ENCODE measurements around the gene DUSP2.

The DUSP2 gene

DNA sequence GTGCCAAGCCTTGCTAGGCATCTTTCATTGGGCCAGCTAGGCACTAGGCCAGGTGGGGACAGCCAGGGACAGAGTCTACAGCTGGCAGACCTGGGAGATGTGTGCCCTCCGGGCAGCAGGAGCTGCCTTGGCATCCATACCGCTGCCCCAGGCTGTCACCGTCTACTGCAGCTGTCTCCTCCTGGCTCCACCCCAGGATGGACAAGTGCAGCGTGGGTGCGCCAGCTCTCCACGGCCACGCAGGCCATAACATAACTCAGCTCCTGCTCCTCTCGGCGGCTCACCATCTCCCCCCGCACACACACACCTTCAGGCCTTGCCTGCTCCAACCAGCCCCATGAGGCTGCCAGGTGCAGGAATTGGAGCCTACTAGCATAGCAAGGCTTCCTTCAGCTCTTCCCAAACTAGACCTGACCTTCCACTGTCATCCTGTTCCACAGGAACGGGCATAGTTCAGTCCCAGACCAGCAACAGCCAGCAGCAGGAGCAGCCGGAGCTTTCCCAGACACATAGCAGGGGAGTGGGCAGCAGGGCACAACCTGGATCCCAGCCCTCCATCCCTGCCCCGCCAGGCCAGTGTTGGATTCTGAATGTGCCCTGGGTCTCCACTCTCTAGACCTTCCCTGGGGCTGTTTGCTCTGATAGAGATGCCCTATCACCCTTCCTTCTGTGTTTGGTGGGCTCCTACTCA, 26.4 kb downstream of the DUSP2 start:
- DNase-seq (ENCODE audit: low spot score in 2 of 2) = no peak
- Mint-ChIP-seq H3K27me3 (peaks cover 45% of the 10 kb centered on the region), H3K9me3 (no peaks in the 10 kb centered on the region), H3K4me3 (peak overlapping the region; percentile 75), H3K27ac (ENCODE audit: low read depth) (no peak overlapping the region), H3K4me1 (peaks cover 28% of the 10 kb centered on the region), H3K36me3 (ENCODE audit: insufficient read depth) (peaks cover 31% of the 10 kb centered on the region)
- no peak for ATAC-seq (replicated peaks; ENCODE audit: extremely low read depth, poor library complexity, severe bottlenecking)

DNA sequence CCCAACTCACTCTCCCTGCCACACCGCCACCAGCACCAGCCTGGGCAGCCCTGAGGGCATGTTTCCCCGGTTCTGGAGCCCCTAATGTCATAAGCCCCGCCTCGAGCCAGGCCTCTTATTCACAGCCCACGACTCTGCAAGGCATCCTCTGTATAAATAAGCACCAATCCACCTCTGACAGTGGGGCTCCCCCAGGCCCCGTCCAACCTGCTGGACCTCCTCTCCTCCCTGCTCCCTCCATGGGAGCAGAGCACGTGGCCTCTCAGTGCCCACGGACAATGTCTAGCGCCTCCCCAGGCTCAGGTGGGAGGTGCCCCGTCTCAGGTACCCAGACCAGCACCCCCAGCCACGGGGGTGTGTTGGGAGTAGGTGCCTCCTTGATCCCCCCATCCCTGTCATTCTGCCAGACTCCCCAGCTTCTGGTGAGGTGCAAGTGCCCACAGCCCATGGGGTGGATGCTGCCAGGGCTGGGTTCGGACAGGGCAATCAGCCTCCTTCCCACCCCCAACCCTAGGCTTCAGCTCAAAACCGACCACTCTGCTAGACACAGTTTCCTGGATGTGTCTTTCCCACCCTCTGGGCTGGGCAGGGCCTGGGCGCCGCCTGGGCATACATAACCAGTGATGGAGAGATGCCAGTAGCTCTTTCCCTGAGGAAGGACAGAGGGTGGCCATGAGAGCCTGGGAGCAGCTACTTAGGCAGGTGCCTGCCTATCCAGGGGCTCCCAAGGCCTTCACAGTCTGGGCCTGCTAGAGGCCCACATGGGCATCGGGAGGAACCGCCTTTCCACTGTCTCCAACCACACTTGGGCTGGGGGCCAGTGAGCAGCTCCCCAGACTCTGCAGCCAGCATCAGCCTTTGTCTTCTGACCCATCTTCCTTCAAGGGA, 27.3 kb downstream of the DUSP2 start:
- Mint-ChIP-seq H3K27ac (ENCODE audit: low read depth) (peak overlapping the region; percentile 35), H3K4me3 (peak overlapping the region; percentile 75), H3K27me3 (peaks cover 45% of the 10 kb centered on the region), H3K4me1 (peaks cover 28% of the 10 kb centered on the region), H3K36me3 (ENCODE audit: insufficient read depth) (peaks cover 31% of the 10 kb centered on the region), H3K9me3 (no peaks in the 10 kb centered on the region)
- ATAC-seq (replicated peaks; ENCODE audit: extremely low read depth, poor library complexity, severe bottlenecking) (no peak), DNase-seq (ENCODE audit: low spot score in 2 of 2) (no peak)

DNA sequence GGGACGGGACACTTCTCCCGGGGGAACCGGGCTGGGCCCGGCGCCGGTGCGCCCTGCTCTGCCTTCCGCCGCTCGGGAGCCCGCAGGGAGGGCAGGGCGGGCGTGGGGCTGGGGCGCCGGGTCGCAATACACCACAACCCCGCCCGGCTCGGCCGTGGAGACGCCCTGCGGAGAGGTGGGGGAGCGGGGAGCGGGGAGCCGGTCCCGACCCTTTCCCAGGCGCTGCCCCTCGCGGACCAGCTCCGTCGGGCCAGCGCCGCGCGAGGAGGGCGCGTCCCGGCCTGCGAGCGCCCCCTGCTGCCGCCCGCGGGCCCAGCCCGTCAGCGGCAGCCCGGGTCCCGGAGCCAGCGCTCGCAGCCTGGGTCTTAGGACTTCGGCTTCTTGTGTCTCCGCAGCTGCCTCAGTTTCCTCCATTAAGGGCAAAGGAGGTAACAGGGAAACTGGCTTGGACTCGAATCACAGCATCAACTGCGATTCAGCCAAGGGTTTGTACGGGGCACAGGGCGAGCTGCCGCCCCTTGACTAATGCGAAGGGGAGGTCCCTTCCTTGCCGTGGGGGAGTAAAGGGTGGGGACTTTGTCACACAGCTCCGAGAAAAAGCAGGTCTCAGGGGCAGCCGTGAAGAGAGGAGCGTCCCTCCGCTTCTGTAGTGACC, 28.2 kb downstream of the DUSP2 start:
- no peaks in the 10 kb centered on the region for H3K9me3 Mint-ChIP-seq
- peaks cover 45% of the 10 kb centered on the region for H3K27me3 Mint-ChIP-seq
- peaks cover 28% of the 10 kb centered on the region for H3K4me1 Mint-ChIP-seq
- ATAC-seq (replicated peaks; ENCODE audit: extremely low read depth, poor library complexity, severe bottlenecking) (peak; percentile 84), DNase-seq (ENCODE audit: low spot score in 2 of 2) (peak; percentile 40 to 50)
- H3K27ac Mint-ChIP-seq (ENCODE audit: low read depth) = no peak overlapping the region
- peaks cover 27% of the 10 kb centered on the region for H3K36me3 Mint-ChIP-seq (ENCODE audit: insufficient read depth)
- peak overlapping the region; percentile 75 for H3K4me3 Mint-ChIP-seq

DNA sequence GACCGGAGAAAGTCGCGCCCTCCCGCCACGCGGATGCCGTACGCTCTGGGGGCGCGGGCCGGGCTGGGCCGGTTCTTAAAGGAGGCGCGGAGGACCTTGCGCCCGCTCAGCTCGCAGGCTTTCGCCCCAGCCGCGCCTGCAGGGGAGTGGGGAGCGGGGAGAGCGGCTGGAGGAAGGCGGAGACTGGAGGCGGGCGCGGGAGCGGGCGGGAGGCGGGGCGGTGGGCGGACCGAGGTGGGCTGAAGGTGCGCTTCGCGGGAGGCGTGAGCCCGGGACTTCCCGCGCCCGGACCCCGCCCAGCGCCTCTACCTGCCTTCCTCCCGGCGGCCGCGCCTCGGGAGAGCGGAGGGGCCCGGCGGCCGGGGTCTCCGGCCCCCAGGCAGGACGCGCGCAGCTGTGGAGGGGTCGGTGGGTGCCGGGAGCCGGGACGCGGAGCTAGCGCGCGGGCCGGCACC, 28.8 kb downstream of the DUSP2 start, which contains the start of gene ADRA2B:
Gene ADRA2B, minus strand, starts transcription at position 148 of the 455 bp plus-strand sequence. CDS start 422 bp downstream, outside the sequence.
- peaks cover 23% of the 10 kb centered on the region for H3K36me3 Mint-ChIP-seq (ENCODE audit: insufficient read depth)
- H3K27me3 Mint-ChIP-seq = peaks cover 40% of the 10 kb centered on the region
- peak within 1 kb of the TSS; percentile 91 for H3K27ac Mint-ChIP-seq (ENCODE audit: low read depth)
- H3K9me3 Mint-ChIP-seq = no peaks in the 10 kb centered on the region
- peak within 1 kb of the TSS; percentile 85 for H3K4me3 Mint-ChIP-seq
- peaks cover 28% of the 10 kb centered on the region for H3K4me1 Mint-ChIP-seq
- DNase-seq (ENCODE audit: low spot score in 2 of 2) (no peak), ATAC-seq (replicated peaks; ENCODE audit: extremely low read depth, poor library complexity, severe bottlenecking) (peak; percentile 60)

DNA sequence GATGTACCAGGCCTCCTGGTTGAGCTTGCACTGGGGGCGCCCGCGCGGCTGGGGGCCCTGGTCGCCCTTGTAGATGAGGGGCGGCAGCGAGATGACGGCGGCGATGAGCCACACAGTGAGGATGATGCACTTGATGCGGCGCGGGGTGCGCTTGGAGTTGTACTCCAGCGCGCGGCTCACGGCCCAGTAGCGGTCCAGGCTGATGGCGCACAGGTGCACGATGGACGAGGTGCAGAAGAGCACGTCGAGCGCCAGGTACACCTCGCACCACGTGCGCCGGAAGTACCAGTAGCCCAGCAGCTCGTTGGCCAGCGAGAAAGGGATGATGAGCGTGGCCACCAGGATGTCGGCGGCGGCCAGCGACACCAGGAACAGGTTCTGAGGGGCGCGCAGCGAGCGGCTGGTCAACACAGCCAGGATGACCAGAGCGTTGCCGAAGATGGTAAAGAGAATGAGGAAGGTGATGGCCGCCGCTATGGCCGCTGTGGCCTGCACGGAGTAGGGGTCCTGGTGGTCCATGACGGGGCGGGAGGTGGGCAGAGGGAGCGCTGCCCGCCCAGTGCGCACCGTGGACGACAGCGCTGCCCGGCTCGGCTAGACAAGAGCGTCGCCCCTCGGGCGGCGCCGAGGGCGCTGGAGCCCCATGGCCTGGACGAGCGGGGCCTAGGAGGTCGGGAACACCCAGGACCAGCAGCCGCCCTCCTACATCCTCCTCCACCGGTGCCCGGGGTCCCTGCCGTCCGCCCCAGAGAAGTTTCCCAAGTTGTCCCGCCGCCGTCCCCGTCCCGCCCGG, 29.4 kb downstream of the DUSP2 start:
- ATAC-seq (replicated peaks; ENCODE audit: extremely low read depth, poor library complexity, severe bottlenecking) (no peak), DNase-seq (ENCODE audit: low spot score in 2 of 2) (no peak)
- peaks cover 21% of the 10 kb centered on the region for H3K36me3 Mint-ChIP-seq (ENCODE audit: insufficient read depth)
- H3K4me1 Mint-ChIP-seq = peaks cover 27% of the 10 kb centered on the region
- H3K4me3 Mint-ChIP-seq = peak overlapping the region; percentile 85
- no peaks in the 10 kb centered on the region for H3K9me3 Mint-ChIP-seq
- H3K27ac Mint-ChIP-seq (ENCODE audit: low read depth) = peak overlapping the region; percentile 91
- peaks cover 33% of the 10 kb centered on the region for H3K27me3 Mint-ChIP-seq

DNA sequence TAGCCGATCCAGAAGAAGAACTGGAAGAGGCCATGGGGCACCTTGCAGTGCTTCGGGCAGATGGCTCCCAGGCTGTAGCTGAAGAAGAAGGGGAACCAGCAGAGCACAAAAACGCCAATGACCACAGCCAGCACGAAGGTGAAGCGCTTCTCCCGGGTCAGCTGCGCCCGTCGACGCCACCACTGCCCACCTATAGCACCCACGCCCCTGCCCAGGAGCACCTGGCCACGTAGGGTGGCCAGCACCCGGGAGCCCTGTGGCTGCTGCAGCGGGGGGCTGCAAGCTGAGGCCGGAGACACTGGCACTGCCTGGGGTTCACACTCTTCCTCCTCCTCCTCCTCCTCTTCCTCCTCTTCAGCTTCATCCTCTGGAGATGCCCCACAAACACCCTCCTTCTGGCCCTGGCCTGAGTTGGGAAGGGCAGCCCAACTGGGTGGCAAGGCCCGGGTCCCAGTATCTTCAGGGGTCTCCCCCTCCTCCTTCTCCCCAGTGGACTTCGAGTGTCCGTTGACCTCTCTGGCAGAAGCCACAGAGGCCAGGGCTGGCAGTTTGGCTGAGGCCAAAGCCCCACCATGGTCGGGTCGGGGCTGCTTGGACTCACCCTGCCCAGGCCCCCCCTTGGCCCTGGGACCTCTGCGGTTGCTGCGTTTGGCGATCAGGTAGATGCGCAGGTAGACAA, 30.2 kb downstream of the DUSP2 start:
- peaks cover 19% of the 10 kb centered on the region for H3K36me3 Mint-ChIP-seq (ENCODE audit: insufficient read depth)
- DNase-seq (ENCODE audit: low spot score in 2 of 2) (no peak), ATAC-seq (replicated peaks; ENCODE audit: extremely low read depth, poor library complexity, severe bottlenecking) (no peak)
- peak overlapping the region; percentile 91 for H3K27ac Mint-ChIP-seq (ENCODE audit: low read depth)
- H3K27me3 Mint-ChIP-seq = peaks cover 26% of the 10 kb centered on the region
- peaks cover 19% of the 10 kb centered on the region for H3K4me1 Mint-ChIP-seq
- no peaks in the 10 kb centered on the region for H3K9me3 Mint-ChIP-seq
- H3K4me3 Mint-ChIP-seq = peak overlapping the region; percentile 85

DNA sequence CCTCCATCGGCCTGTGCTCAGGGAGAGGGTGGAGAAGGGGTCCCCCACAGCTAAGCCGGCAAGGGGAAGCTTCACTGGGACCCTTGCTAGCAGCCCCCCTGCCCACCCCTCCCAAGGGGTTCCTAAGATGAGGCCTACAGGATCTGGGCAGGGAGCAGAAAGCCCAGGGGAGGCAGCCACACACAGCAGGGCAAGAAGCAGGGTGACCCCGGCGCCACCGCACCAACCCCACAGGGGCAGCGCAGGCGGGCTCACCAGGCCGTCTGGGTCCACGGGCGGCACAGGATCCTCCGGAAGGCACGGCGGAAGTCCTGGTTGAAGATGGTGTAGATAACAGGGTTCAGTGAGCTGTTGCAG, 30.7 kb downstream of the DUSP2 start:
- Mint-ChIP-seq H3K27ac (ENCODE audit: low read depth) (no peak overlapping the region), H3K27me3 (peaks cover 20% of the 10 kb centered on the region), H3K4me3 (peak overlapping the region; percentile 41), H3K36me3 (ENCODE audit: insufficient read depth) (peaks cover 20% of the 10 kb centered on the region), H3K9me3 (no peaks in the 10 kb centered on the region), H3K4me1 (peaks cover 16% of the 10 kb centered on the region)
- ATAC-seq (replicated peaks; ENCODE audit: extremely low read depth, poor library complexity, severe bottlenecking) (no peak), DNase-seq (ENCODE audit: low spot score in 2 of 2) (no peak)

DNA sequence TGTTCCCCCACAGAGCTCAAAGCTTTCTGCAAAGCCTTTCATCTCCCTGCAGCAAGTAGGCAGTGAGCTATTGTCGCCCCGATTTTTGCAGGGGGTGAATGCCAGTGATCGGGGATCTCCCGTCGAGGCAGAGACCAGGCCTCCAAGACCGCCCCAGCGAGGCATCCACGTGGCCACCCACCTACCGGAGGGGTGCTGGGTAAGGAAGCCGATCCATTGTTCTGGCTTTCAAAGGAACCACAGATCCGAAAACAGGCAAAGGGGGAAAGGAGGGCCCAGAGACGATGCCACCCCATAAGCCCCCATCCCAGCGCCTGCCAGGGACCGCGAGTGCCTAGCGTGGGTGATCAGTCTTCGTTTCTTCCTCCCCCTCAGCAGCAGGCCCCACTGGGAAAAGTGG, 31.3 kb downstream of the DUSP2 start:
- DNase-seq (ENCODE audit: low spot score in 2 of 2) = no peak
- no peak overlapping the region for H3K4me3 Mint-ChIP-seq
- no peaks in the 10 kb centered on the region for H3K9me3 Mint-ChIP-seq
- H3K27ac Mint-ChIP-seq (ENCODE audit: low read depth) = no peak overlapping the region
- peaks cover 16% of the 10 kb centered on the region for H3K4me1 Mint-ChIP-seq
- H3K27me3 Mint-ChIP-seq = peaks cover 15% of the 10 kb centered on the region
- no peak for ATAC-seq (replicated peaks; ENCODE audit: extremely low read depth, poor library complexity, severe bottlenecking)
- H3K36me3 Mint-ChIP-seq (ENCODE audit: insufficient read depth) = peaks cover 19% of the 10 kb centered on the region

DNA sequence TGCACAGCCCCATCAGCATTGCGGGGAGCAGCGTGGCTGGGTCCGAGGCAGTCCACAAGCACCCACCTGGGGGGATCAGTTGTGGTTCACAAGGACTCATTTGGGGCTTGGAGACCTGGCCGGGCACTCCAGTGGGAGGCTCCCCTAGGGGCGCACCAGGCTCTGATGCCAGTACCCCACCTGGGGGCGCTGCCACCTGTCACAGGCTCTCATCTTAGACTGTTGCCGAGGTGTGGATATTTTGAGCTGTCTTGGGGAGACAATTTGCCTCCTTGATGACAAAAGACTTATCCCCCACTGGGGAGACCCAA, 31.9 kb downstream of the DUSP2 start:
- peaks cover 17% of the 10 kb centered on the region for H3K36me3 Mint-ChIP-seq (ENCODE audit: insufficient read depth)
- no peak overlapping the region for H3K4me3 Mint-ChIP-seq
- peaks cover 16% of the 10 kb centered on the region for H3K4me1 Mint-ChIP-seq
- no peaks in the 10 kb centered on the region for H3K9me3 Mint-ChIP-seq
- DNase-seq (ENCODE audit: low spot score in 2 of 2) (no peak), ATAC-seq (replicated peaks; ENCODE audit: extremely low read depth, poor library complexity, severe bottlenecking) (no peak)
- peaks cover 8% of the 10 kb centered on the region for H3K27me3 Mint-ChIP-seq
- no peak overlapping the region for H3K27ac Mint-ChIP-seq (ENCODE audit: low read depth)

DNA sequence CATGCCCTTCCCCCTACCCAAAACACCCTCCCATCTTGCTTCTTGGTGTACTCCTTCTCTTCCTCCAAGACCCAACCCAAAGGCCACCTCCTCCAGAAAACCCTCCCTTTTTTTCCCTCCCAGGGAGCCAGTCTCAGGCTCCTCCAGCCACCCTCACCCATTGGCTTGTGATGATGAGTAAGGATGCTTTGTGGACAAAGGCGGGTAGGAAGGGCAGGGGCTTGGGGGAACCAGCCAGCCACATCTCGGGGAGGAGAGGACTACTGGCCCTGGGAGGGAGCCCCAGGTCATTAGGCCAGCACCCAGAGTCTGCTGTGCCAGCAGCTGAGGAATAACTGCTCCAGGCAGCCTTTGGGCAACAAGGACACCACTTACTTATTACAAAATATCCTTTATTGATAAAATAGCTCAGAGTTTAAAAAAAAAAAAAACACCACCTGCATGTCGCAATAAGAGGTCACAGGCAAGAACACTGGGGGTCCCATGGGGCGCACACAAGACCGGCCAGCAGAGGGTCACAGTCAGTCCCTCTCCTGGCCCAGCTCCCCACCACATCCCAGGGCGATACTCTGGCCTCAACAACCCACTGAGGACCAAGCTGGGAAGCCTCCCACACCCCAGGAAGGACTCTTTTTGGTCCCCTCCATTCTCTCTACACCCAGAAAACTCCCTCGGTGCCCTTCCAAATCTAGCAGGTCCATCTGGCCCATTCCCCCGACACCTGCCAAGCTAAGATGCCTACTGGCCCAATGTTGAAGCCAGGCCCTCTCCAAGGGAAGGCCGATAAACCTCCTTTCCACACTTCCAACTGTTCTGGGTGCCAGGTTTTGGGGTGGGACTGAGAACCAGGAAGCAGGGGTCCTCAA, 32.5 kb downstream of the DUSP2 start:
- peaks cover 8% of the 10 kb centered on the region for H3K27me3 Mint-ChIP-seq
- H3K9me3 Mint-ChIP-seq = no peaks in the 10 kb centered on the region
- peaks cover 15% of the 10 kb centered on the region for H3K4me1 Mint-ChIP-seq
- no peak for ATAC-seq (replicated peaks; ENCODE audit: extremely low read depth, poor library complexity, severe bottlenecking)
- no peak overlapping the region for H3K27ac Mint-ChIP-seq (ENCODE audit: low read depth)
- DNase-seq (ENCODE audit: low spot score in 2 of 2) = no peak
- H3K36me3 Mint-ChIP-seq (ENCODE audit: insufficient read depth) = peaks cover 16% of the 10 kb centered on the region
- no peak overlapping the region for H3K4me3 Mint-ChIP-seq

DNA sequence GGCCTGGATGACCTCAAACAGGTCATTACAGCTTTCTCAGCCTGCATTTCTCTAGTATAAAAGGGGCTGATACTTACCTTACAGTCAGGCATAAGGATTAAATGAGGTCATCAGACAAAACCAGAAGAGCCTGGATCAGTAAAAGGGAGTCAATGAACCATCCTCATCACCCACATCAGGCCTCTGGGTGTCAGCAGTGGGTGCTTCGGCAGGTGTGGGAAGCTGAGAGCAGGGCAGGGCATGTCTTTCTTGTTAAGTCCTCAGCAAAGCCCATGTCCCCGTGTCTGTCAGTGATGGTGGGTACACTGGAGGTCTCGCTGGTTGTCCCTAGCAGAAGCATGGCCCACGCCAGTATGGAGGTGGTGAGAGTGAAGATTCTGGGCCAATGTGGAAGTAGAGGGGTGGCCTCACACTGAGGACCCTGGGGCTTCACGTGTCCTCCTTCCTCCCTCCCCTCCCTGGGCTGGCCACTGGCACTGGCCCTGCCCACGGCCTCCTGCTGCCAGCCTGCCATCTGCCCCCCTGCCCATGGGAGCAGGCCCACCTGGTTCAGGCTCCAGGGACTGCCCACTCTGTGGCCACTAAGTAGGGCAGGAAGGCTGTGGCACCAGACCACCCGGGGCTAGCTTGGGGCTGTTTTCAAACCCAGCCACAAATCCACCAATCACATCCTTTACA, 33.3 kb downstream of the DUSP2 start:
- ATAC-seq (replicated peaks; ENCODE audit: extremely low read depth, poor library complexity, severe bottlenecking) (no peak), DNase-seq (ENCODE audit: low spot score in 2 of 2) (no peak)
- Mint-ChIP-seq H3K36me3 (ENCODE audit: insufficient read depth) (peaks cover 9% of the 10 kb centered on the region), H3K27ac (ENCODE audit: low read depth) (no peak overlapping the region), H3K9me3 (no peaks in the 10 kb centered on the region), H3K27me3 (peaks cover 8% of the 10 kb centered on the region), H3K4me3 (no peak overlapping the region), H3K4me1 (peaks cover 8% of the 10 kb centered on the region)
